Retina (tissue), 1 donor: ENCODE measurements around the gene CFAP100.

Experiments
- DNase-seq: peaks from one replicate; pipeline ENCODE4 v3.0.0-alpha.2; 2016

The CFAP100 gene

DNA sequence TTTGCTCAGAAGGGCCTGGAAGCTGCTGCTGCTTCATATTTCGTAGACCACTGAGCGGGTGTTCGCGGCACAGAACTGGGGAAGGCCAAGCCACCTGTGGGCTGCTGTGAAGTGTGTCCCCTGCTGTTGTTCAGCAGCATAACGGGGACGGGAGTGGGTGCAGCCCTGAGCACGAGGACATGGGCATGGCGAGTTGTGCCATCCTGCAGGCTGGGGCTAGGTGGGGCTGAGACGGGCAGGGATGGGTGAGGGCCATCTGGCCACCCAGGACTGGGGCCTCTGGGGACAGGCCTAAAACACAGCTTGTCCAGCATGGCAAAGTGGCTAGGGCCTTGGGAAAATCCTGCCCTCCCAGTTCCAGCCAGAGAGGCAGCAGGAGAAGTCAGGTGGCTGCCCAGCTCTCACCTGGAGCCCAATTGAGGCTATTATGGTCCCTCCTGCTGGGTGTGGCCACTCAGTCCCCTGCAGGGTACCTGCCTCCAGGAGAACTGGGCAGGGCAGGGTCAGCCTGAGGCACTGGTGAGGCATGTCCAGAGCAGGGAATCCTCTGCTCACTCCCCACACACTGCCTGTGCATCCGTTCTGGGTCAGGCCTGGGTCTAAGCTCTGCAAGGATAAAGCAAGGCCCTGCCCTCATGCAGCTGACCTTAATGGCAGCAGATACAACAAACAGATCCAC lies 29.5 kb downstream of the CFAP100 start:
- no peak for DNase-seq

DNA sequence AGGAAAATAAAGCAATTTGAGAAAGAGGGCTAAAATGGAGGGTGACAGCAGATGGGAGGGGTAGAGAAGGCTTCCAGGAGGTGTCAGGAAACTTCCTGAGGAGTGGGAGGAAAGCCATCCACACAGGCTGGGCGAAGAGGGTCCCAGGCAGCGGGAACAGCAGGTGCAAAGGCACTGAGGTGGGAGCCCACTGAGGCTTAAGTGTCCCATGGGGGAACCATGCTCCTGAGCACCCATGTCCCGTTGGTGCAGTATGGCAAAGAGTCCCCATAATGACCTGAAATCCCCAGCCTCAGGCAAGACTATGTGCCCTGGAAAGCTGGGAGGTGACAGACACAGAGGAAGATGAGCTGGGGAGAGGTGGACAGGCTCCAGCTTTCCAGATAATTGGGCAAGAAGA lies 30.0 kb downstream of the CFAP100 start:
- no peak for DNase-seq

DNA sequence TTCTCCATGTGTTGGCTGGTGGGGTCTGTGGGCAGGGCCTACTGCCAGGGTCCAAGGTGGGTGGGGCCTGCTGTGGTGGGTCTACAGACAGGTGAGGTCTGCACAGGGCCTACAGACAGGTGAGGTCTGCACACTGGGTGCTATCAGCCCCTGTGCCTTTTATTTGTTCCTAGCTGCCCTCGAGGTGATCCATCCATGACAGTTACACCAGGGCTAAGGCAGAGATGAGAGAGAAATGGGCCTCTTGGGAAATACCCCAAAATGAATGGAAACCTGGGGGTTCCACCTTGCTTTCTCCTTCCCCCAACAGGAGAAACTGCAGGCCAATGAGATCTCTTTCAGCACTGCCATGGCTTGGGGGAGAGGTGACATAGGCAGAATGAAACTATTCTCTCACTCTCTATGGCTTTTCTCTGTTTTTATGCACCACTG lies 36.4 kb downstream of the CFAP100 start:
- DNase-seq: no peak

DNA sequence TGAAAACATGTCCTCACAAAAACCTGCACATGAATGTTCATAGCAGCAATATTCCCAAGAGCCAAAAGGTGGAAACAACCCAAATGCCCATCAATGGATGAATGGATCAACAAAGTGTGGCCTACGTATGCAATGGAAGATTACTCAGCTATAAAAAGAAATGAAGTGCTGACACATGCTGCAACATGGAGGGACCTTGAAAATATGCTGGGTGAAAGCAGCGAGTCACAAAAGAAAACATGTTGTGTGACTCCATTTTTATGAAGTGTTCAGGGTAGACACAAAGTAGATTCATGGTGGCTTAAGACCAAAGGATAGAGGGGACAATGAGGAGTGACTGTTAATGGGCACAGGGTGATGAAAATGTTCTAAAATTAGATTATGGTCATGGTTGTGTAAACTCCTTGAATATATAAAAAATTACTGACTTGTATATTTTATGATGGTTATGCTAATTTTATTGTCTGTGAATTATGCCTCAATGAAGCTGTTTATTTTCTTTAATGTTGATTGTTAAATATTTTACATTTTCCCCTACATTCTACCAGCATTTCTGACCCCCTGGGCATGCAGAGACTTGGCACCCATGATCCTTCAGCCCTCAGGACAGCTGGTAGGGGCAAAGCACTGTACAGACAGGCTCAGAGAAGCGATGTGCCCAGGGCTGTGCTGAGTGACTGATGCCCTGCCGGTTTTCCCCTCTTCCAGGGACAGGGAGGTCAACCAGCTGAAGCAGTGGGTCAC lies 37.8 kb downstream of the CFAP100 start:
- DNase-seq: no peak

DNA sequence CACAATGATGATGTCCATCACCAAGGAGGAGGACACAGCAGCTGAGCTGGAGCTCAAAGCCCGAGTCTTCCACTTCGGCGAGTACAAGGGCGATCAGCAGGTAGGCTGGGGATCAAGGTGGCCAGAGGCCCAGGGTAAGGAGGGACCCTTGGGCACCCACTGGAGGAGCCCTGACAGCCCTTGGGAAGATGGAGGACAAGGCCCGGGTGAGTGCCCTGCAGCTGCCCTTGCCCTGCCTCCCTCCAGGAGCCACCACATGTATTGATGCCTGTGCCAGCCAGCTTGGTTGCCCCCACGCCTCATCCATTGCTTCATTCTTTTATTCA lies 38.4 kb downstream of the CFAP100 start:
- DNase-seq: no peak

GRCh38 chr3:126433496-126434263 lies 39.0 kb downstream of the CFAP100 start:
- no peak for DNase-seq

DNA sequence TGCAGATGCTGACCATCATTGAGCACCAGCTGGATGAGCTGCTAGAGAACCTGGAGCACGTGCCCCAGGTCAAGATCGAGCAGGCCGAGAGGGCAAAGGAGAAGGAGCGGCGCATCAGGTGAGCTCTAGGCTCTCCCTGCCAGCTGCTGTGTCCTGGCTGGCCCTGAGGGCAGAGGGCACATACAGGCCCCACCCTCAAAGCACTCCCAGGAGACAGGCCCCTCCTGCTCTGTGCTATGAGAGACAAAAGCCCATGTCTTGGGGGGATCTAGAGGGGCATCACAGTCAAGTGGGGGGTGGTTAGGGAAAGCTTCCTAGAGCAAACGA lies 39.5 kb downstream of the CFAP100 start:
- no peak for DNase-seq

GRCh38 chr3:126434931-126435411 lies 40.3 kb downstream of the CFAP100 start:
- no peak for DNase-seq

GRCh38 chr3:126435456-126436315 lies 41.0 kb downstream of the CFAP100 start:
- no peak for DNase-seq

- DNase-seq: no peak
These were observed 42.4 kb downstream of the CFAP100 start for GRCh38 chr3:126436826-126437717.

DNA sequence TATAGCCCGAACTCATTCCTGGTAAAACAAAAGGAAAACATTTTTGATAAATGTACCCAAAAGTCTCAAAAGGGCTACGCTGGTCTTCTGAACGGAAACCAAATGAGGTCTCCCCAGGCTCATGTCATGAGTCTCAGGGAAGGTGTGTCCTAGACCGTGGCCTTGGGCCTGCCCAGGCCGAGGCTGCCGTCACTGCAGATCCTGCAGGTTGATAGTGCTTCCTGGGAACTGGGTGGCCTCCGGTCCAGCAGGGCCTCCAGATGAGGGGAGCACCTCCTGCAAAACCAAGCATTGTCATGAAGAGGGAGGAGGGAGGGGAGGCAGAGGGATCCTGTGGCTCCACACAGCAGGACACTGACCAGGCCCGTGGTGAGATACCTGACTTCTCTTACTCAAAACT lies 43.5 kb downstream of the CFAP100 start:
- DNase-seq: no peak

- DNase-seq: no peak
These were observed 44.0 kb downstream of the CFAP100 start for GRCh38 chr3:126438746-126439145.

DNA sequence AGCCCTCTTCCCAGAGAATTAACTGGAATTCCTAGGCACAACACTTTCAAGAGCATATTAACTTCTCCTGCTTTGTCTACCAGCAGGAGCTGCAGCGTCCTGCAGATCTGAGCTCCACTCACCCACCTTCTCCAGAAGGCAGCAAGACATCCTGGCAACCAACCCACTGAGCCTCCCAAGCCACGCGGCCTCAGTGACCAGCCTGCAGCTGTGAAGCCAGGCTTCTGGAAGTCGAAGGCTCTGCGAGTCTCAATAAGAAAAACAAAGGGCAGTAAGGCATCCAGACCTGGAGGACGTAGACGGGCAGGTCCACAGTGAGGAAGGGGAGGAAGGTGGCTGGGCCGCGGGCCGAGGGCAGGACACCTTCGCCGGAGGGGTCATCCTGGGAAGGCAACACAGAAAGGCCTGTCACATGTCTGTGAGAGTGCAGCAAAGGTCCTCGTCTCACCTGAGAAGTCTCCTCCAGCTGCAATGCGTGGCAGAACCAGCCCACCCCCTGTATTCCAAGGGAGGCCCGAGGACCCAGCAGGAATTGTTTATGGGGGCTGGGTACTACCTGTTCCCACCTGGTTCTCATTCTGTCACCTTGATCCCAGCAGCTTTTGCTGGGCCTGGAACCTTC lies 44.7 kb downstream of the CFAP100 start:
- no peak for DNase-seq

DNA sequence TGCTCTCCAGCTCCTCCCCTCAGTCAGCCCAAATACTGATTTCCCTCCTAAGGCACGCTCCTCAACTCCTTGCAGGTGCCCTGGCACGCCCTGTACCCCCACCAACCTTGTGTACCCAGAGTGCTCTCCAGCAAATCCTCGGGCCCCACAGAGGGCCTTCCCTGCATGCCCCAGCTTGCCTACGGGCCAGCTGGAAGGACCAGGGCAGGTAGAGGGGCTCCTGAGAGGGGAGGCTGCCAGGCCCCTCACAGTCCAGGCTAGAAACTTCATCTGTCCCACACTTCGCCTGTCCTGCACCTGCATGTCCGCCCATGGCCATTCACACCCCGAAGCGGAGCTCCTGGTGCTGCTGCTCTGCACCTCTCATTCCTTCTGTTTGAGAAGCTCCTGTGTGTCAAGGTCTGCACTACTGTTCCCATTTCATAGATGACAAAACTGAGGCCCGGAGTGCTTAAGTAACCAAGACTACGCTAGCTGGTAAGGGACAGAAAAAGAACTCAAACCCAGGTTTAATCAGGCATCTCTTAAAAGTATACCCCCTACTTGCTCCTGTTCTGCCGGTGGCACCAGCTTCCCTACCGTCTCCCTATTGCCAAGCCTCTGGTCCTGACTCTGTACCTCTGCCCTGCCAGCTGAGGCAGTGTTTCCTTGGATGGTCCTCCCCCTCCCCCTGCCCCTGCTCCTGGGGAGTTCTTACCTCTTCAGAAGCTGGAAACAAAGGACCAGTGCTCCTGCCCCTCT lies 45.4 kb downstream of the CFAP100 start:
- no peak for DNase-seq

- DNase-seq: no peak
These were observed 45.9 kb downstream of the CFAP100 start for GRCh38 chr3:126440709-126440995.

- no peak for DNase-seq
These were observed 46.7 kb downstream of the CFAP100 start for GRCh38 chr3:126441256-126441880.

DNA sequence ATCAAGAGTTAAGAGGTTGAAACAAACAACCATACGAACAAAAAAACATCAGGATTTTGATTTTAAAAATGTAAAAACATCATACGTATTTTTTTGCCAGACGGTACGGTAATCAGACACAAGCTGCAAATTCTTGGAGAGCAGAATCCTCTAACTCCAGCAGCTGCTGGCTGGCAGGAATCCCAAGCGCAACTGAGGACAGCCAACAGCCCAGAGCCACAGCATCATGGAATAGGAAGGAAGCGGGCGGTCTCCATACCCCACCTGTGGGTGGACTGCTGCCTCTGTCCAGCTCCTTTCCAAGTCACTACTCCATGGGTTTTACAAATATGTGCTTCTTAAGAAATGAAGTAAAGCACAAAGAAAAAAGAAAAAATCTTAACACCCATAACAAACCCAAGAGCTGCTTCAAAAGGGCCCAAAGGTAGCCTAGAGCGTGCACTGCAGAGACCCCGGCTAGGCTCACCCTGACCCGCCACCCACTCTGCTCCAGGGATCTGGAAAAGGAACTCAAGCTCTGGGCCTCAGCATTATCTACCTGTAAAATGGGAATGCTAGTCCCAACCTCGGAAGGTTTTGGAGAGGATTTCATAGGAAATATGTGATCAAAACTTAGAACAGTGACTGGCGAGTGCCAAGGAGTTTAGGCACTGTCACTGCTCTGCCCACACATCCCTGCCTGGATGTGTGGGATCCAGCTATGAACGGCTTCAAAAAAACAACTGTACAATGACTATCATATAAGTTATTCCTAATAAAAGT lies 47.6 kb downstream of the CFAP100 start:
- no peak for DNase-seq

DNA sequence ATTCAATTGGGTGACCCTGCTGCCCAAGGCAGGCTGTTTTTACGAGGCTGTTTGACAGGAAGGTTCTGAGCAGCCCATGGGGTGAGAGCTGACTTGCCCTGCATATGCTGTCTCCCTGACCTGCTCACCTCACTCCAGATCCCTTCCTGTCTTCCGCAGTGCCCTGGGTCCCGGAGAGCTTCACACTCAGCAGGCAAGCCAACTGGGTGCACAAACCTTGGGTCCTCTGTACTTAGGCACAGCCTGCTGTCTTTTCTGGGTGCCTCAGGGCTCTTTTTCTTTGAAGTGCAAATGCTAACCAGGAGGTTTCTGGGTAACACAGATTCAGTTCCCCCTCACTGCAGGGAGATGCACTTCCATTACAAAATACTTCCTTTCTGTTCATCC lies 48.1 kb downstream of the CFAP100 start:
- DNase-seq: no peak

- no peak for DNase-seq
These were observed 50.8 kb downstream of the CFAP100 start for GRCh38 chr3:126445506-126445905.

GRCh38 chr3:126446301-126446700 lies 51.6 kb downstream of the CFAP100 start:
- no peak for DNase-seq
